Astrocyte of the hippocampus (primary cell): ENCODE measurements around the gene ZFYVE9.
"Not testable (repeated sequence)": the region's sequence is repeated elsewhere in the genome, so short reads cannot be mapped to it uniquely, and the experiment has no call there.

Experiments used
- DNase-seq: peaks from one replicate; pipeline ENCODE4 v3.0.0; 2011; ENCODE audit warnings: low read depth, low spot score

ZFYVE9 gene

GRCh38 chr1:52191395-52191965 lies 49.6 kb downstream of the ZFYVE9 start:
- DNase-seq, result no peak

- no peak for DNase-seq
These were observed 50.1 kb downstream of the ZFYVE9 start for GRCh38 chr1:52192024-52192423.

GRCh38 chr1:52192436-52192835 lies 50.5 kb downstream of the ZFYVE9 start:
- no peak for DNase-seq

- DNase-seq, result no peak
These were observed 52.1 kb downstream of the ZFYVE9 start for GRCh38 chr1:52193985-52194384.

- DNase-seq, result no peak
These were observed 53.3 kb downstream of the ZFYVE9 start for GRCh38 chr1:52195161-52195560.

GRCh38 chr1:52203935-52204625 lies 62.2 kb downstream of the ZFYVE9 start:
- DNase-seq, result no peak

- no peak for DNase-seq
These were observed 62.8 kb downstream of the ZFYVE9 start for GRCh38 chr1:52204696-52205095.

- DNase-seq, result not testable (repeated sequence)
These were observed 64.8 kb downstream of the ZFYVE9 start for GRCh38 chr1:52206686-52207085.

- DNase-seq, result no peak
These were observed 67.5 kb downstream of the ZFYVE9 start for GRCh38 chr1:52209429-52209828.

GRCh38 chr1:52210044-52210443 lies 68.2 kb downstream of the ZFYVE9 start:
- no peak for DNase-seq

GRCh38 chr1:52216907-52217458 lies 75.1 kb downstream of the ZFYVE9 start:
- no peak for DNase-seq

- DNase-seq, result peak; percentile 11
These were observed 83.3 kb downstream of the ZFYVE9 start for GRCh38 chr1:52225174-52225573.

- DNase-seq, result no peak
These were observed 87.6 kb downstream of the ZFYVE9 start for GRCh38 chr1:52229494-52229893.

GRCh38 chr1:52233463-52233862 lies 91.6 kb downstream of the ZFYVE9 start:
- DNase-seq, result no peak

- DNase-seq, result no peak
These were observed 92.1 kb downstream of the ZFYVE9 start for GRCh38 chr1:52234014-52234413.

- DNase-seq, result no peak
These were observed 92.8 kb downstream of the ZFYVE9 start for GRCh38 chr1:52234708-52235107.

GRCh38 chr1:52235646-52236045 lies 93.8 kb downstream of the ZFYVE9 start:
- no peak for DNase-seq

- DNase-seq, result peak; percentile 69
These were observed 95.5 kb downstream of the ZFYVE9 start for GRCh38 chr1:52237430-52237829.

GRCh38 chr1:52238474-52238873 lies 96.6 kb downstream of the ZFYVE9 start:
- peak; percentile 11 for DNase-seq

- no peak for DNase-seq
These were observed 97.2 kb downstream of the ZFYVE9 start for GRCh38 chr1:52238887-52239707.

- no peak for DNase-seq
These were observed 97.8 kb downstream of the ZFYVE9 start for GRCh38 chr1:52239708-52240001.

- no peak for DNase-seq
These were observed 98.8 kb downstream of the ZFYVE9 start for GRCh38 chr1:52240592-52241210.
